ENCODE data around the gene PCSK7.
"Not testable (repeated sequence)": the region's sequence is repeated elsewhere in the genome, so short reads cannot be mapped to it uniquely, and the experiment has no call there.

The PCSK7 gene, protein sequence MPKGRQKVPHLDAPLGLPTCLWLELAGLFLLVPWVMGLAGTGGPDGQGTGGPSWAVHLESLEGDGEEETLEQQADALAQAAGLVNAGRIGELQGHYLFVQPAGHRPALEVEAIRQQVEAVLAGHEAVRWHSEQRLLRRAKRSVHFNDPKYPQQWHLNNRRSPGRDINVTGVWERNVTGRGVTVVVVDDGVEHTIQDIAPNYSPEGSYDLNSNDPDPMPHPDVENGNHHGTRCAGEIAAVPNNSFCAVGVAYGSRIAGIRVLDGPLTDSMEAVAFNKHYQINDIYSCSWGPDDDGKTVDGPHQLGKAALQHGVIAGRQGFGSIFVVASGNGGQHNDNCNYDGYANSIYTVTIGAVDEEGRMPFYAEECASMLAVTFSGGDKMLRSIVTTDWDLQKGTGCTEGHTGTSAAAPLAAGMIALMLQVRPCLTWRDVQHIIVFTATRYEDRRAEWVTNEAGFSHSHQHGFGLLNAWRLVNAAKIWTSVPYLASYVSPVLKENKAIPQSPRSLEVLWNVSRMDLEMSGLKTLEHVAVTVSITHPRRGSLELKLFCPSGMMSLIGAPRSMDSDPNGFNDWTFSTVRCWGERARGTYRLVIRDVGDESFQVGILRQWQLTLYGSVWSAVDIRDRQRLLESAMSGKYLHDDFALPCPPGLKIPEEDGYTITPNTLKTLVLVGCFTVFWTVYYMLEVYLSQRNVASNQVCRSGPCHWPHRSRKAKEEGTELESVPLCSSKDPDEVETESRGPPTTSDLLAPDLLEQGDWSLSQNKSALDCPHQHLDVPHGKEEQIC

GRCh38 chr11:117231842-117232091 lies at the start of gene PCSK7:
Gene PCSK7, minus strand, starts transcription at chr11:117232073. Its CDS starts 2,229 bp downstream, at chr11:117229844.
- DNase-seq, result peak; percentile 80

GRCh38 chr11:117281159-117281558 lies 49.3 kb upstream of the PCSK7 start:
- DNase-seq, result no peak

DNA sequence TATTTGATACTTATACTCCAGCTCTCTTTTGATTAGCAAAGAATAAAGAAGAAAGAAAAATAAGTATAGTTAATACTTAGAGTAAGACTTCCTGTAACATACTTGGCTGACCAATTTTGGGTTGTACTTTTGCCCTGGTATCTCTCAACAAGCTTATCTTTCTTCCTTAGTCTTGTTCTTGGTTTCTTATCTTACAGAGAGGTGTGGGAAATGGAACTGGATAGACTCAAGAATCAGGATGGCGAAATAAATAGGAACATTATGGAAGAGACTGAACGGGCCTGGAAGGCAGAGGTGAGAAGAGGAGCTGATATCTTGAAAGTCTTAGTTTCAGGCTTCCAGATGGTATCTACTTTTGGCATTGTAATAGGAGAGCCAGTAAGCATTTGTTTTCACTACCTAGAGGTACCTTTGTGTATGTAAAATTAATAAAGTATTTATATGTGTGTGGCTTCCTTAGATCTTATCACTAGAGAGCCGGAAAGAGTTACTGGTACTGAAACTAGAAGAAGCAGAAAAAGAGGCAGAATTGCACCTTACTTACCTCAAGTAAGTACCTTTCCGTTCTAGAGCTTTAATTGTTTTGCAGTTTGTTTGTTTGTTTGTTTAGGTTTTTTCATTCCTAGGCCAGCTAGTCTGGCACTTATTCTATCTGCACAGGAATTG lies 48.0 kb upstream of the PCSK7 start:
- DNase-seq, result no peak

DNA sequence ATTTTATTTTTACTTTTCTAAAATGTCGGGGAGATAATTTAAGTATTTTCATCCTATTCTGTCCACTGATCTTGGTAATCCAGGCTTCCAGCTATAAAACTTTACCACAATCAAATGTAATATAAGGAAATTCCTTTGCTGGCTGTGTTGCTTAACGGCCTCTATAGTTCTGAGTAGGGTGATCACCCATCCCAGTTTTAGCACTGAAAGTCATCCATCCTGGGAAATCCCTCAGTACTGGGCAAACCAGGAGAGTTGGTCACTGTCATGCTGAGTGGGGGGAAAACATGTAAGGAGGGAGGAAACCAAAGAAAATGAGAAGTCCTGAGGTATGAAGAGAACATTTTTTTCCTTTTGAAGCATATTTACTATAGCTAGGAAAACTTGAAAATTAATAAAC lies 46.5 kb upstream of the PCSK7 start:
- no peak for DNase-seq

GRCh38 chr11:117273550-117274289 lies 41.8 kb upstream of the PCSK7 start:
- DNase-seq, result no peak

- not testable (repeated sequence) for DNase-seq
These were observed 40.3 kb upstream of the PCSK7 start for GRCh38 chr11:117272175-117272574.

GRCh38 chr11:117271208-117271607 lies 39.3 kb upstream of the PCSK7 start:
- no peak for DNase-seq

DNA sequence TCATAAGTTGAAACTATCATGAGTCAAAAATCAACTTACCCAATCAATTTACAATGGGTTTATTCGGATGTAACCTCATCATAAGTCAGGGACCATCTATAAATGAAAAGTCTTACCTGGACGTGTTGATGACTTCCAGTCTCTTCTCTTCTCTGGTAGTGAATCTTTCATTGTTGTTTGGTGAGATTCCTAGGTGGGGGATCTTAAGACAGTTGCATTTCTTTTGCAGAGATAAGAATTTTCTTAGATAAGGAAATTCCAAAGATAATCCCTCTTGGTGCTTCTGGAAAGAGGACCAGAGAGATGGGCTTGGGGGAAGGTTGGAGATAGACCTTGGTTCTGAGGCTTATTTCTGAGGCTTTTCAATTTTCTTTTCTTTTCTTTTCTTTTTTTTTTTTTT lies 38.0 kb upstream of the PCSK7 start:
- no peak for DNase-seq

- DNase-seq, result no peak
These were observed 33.9 kb upstream of the PCSK7 start for GRCh38 chr11:117265745-117266144.

DNA sequence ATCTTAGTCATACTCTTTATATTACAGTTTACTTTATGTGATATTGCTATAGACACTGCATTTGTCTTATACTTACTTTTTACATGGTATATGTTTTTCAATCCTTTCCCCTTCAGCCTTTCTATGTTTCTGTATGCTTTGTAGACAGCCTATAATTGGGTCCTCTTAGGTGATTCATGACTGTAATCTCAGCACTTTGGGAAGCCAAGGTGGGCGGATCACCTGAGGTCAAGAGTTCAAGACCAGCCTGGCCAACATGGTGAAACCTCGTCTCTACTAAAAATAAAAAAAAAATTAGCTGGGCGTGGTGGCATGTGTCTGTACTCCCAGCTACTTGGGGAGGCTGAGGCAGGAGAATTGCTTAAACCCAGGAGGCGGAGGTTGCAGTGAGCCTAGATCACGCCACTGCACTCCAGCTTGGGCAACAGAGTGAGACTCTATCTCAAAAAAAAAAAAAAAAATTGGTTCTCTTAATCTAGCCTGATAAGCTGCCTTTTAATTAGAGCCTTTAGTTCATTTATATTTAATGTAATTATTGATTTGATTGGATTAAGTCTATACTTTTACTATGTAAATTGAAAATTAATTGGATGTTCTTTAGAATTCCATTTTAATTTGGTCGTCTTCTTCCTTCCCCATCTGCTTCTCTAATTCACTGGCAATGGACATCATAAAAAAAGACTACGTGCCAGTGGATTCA lies 32.9 kb upstream of the PCSK7 start:
- not testable (repeated sequence) for DNase-seq

DNA sequence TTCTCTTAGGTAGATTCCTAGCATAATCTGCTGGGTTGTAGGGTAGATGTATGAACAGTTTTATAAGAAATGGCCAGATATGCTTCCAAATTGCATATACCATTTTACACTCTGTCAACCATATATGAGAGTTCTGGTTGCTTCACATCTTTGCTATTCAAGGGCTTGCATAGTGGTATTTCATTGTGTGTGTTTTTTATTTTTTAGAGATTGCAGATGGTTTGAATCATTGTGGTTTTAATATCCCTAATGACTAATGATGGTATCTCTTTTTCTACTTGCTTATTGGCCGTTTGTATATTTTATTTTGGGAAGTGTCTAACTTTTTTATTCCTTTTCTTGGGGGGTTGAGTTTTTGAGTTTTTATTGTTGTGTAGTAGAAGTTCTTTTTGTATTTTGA lies 27.5 kb upstream of the PCSK7 start:
- no peak for DNase-seq

- no peak for DNase-seq
These were observed 26.7 kb upstream of the PCSK7 start for GRCh38 chr11:117258576-117258975.

- DNase-seq, result no peak
These were observed 24.7 kb upstream of the PCSK7 start for GRCh38 chr11:117256573-117256972.

DNA sequence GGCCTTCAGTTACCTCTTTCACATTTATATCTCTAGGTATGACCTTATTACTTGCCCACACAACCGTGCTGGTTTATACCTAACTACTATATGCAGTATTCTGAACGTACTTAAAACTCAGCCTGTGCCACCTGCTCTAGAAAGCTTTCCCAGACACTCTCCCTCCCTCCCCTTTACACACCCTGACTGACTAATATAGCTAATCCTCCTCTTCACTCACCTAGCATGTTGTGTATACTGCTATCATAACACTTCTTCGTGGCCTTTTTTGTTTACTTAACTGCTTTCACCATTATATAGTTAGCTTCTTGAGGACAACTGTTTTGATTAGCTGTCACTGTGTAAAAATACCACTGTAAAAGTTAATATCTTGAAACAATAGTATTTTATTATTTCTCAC lies 24.1 kb upstream of the PCSK7 start:
- no peak for DNase-seq

- no peak for DNase-seq
These were observed 19.6 kb upstream of the PCSK7 start for GRCh38 chr11:117251506-117251905.

- DNase-seq, result no peak
These were observed 17.7 kb upstream of the PCSK7 start for GRCh38 chr11:117249571-117249970.

GRCh38 chr11:117248341-117248740 lies 16.5 kb upstream of the PCSK7 start:
- DNase-seq, result no peak

DNA sequence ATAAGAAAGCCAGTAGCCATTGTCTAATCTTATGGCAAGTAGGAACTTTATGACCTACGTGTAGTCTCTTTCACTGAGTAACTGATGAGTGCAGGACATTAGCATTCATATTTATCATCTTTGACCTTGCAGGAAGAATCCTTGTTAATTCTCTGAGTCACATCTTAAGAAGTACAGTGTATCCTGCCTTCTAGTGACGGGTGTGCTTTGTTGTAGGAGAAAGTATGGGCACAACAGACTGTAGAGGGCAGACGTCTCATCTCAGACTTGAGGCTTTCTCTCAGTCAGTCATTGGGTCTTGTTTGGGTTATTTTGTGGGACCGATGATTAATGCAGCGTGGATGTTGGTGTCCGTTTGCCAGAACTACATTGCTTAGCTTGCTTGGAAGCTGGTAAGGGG lies 7.4 kb upstream of the PCSK7 start:
- DNase-seq, result no peak

DNA sequence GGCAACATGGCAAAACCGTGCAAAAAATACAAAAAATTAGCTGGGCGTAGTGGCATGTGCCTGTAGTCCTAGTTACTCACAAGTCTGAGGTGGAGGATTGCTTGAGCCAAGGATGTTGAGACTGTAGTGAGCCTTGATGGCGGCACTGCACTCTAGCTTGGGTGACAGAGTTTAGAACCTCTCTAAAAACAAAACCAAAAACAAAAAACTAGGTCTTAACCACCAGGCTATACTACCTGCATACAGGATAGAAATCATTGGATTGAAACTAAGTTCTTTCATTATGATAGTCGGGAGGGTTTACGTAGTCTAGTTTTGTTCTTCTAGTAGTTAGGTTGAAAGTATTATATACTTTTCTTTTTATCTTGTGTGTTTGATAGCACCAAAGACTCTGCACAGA lies 6.3 kb upstream of the PCSK7 start:
- DNase-seq, result no peak

DNA sequence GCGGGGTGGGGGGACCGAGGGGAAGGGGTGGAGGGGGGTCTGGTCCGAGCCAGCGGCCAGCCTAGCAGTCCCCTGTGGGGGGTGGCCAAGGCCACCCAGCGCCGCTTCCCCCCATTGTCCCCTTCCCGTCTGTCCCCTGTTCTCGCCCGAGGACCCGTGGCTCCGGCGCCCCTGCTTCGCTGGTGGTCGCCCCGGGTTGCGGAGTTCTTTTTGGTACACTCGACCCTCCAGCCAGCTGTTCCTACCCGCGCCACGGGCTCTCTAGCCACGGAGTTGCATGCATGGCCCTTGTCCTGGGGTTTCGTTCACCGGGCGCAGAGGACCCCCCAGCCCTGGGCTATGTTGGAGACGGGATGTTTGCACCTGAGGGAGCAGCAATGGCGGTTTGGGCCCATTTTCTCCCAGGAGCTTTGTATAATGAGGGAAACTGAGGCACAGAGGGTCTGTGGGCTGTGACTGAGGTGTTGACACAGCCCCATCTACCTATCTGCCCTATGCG lies 1.1 kb upstream of the PCSK7 start:
- DNase-seq, result no peak

DNA sequence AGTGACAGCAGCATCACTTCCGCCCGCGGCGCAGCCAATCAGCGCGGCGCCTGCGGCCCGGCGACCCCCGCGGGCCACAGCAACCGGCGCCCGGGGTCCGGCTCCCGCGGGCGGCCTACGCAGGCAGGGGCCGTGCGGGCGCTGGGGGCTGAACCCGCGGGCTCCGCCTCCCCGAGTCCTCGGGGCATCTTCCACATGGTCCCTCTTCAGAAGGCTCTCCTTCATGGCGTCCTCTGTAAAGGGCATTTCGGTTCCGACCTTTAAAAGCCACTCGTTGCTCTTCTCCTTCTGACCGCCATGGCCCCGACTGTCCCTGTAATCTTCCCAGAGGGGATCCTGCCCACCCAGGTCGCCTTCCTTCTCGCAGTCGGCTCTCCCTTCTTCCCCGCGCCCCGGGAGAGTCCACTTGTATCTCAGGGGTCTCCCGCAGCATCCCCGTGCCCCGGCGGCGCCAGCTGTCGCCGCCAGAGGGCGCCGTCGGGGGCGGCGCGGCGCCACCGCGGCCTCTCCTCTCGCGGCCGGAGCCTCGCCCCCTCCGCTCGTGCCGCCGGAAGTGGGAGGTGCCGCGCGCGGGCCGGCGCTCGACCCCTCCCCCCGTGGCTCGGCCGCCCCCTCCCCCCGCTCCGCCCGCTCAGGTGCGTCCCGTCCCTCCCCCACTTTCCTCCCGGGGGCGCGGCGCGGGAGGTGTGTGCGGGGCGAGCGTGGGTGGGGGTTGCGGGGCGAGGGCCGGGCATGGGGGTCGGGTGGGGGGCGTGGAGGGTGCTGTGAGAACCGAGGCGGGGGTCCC lies 412 bp upstream of the PCSK7 start, which contains the start of gene RNF214:
Gene RNF214, plus strand, starts transcription at position 580 of the 787 bp plus-strand sequence. CDS start 1,602 bp downstream, outside the sequence.
- peak; percentile 91 for DNase-seq
